HG02852 (cell line): ENCODE results near the gene DLX2.

Experiments
- ATAC-seq: cut with Tn5 transposase; IDR thresholded peaks from one replicate; pipeline ENCODE4 v1.9.1; 2021; ENCODE audit warnings: mild to moderate bottlenecking, moderate library complexity; ENCODE audit not compliant: unreplicated experiment

The DLX2 gene

GRCh38 chr2:172056293-172056692, 46.4 kb downstream of the DLX2 start:
- no peak for ATAC-seq

GRCh38 chr2:172053486-172053885, 49.2 kb downstream of the DLX2 start:
- no peak for ATAC-seq

GRCh38 chr2:172052000-172052983, 50.4 kb downstream of the DLX2 start:
- no peak for ATAC-seq

GRCh38 chr2:172050479-172051125, 52.1 kb downstream of the DLX2 start:
- no peak for ATAC-seq

GRCh38 chr2:172049567-172050120, 53.1 kb downstream of the DLX2 start:
- no peak for ATAC-seq
